Measurements from ENCODE around the gene LGALS1.
A peak's percentile ranks its signal among the peaks of the same experiment; 100 is the strongest.
"Not testable (repeated sequence)": the region's sequence is repeated elsewhere in the genome, so short reads cannot be mapped to it uniquely, and the experiment has no call there.

The LGALS1 gene

DNA sequence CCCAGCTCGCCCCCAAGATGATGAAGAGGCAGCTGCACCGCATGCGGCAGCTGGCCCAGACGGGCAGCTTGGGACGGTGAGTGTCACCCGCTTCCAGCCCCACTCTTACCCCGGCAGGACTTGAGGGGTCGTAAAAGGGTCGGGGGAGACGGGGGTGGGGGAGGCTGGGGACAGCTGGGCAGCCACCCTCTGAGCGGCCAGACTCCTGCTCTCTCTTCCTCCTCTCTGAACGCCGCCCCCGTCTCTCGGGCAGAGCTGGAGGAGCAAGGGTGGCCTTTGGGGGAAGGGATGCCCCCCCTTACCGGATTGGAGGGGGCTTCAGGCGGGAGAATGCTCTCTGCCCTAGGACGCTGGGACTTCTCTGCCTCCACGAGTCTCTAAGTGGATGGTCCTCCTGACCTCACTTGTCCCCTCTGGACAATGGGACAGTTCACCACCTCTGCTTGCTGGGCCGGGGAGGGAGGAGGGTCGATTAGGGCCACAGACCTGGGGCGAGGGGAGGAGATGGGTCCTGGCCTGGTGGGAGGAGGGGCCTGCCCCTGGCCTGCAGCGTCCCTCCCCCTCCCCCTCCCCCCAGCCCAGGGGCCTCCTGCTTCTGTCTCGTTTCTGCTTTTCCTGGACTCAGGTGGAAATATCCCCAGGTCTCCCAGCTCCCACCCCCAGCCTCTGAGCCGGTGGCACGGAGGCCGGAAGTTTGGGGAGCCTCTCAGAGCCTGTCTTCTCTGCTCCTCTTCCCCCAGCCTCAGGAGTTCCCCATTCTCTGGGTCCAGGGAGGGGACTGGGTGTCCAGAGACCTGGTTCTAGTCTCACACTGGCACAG is 35.5 kb upstream of the LGALS1 start:
- no peak for DNase-seq

DNA sequence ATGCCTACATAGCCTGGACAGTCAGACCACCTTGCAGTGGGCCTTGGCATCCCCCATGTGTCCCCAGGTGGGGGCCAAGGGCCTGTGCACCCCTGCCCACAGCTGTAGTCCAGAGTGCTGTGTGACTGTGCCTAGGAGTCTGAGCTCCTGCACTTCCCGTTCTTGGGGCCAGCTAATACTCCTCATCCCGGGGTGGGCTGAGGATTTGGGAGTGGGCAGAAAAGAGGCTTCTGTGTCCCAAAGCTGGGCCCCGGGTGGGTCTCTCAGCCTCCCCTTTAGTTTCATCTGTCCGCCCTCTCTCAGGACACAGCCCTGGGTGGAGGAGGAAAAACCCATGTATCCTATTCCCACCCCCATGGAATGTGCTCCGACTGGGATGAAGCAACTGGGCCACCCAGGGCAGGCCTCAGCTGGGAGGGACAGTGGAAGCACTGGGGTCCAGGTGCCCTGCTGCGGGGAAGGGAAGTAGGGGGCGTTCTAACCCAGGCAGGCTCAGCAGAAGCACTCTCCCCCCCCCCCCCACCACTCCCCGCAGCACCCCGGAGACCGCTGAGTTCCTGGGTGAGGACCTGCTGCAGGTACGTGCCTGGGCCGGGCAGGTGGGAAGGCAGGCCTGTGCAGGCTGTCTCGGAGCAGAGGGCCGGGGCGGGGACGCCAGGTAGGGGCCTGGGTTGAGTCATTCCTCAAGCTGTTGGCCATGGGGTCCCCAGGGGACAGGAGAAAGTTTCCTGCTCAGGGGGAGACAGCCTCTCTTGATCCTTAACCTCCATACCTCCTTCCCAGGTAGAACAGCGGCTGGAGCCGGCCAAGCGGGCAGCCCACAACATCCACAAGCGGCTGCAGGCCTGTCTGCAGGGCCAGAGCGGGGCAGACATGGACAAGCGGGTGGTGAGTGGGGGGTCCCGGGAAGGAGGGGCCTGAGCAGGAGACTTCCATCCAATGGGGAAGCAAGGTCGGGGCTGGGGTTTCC is 34.6 kb upstream of the LGALS1 start:
- no peak for DNase-seq

DNA sequence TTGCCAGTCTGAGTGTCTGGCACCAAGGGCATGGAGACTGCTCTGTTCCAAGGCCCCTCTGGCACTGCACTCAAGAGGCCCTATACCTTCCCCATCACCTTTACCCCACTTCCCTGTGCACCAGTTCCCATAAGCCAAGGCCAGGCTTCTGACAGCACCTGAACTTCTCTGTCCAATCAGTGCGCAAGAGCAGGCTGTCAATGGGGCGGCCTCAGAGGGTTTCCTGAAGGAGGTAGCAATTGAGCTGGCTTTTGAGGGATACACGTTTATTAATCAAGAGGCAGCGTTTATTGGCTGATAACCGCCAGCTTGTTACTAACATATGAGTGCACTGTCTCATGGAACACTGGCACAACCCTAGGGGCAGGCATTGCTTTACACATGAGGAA is 33.9 kb upstream of the LGALS1 start:
- no peak for DNase-seq

DNA sequence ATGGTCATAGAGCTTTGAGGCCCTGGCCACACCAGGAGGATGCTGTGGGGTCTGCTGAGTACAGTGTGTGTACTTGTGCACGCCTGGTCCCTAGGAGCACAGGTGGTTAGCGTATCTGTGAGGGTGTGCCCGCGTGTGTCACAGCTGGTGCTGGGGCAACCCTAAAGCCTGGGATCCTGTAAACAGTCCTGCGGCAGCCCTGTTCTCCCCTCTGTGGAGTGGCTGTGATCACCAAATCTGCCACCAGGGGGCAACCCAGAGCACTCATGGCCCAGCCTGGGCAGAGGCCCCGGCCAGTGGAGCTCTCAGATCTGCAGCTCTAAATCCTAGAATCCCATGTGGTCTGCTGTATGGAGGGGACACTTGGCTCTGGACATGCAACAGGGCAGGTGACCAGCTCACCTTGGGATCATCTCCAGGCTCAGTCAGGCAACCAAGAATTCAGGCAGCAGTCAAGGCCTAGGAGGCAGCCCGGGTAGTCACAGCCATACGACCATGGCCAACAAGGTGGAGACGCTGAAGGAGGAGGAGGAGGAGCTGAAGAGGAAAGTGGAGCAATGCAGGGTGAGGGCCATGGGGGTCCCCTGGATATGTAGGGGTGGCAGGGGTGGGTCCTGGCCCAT is 32.1 kb upstream of the LGALS1 start:
- DNase-seq = peak; percentile 75

DNA sequence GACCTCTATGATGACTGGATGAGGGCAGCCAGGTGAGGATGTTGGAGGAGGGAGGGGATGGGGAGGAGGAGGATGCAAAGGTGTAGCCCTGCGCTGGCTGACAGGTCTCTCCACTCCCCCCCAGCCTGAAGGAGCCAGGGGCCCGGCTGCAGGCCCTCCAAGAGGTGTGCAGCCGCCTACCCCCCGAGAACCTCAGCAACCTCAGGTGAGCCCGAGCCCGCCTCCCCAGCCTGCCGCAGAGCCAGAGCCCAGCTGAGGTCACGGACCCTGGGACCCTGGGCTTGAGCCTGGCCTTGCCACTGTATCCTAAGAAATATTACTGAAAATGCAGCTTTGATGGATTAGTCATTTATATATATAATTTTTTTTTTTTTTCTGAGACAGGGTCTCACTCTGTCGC is 28.1 kb upstream of the LGALS1 start:
- no peak for DNase-seq

DNA sequence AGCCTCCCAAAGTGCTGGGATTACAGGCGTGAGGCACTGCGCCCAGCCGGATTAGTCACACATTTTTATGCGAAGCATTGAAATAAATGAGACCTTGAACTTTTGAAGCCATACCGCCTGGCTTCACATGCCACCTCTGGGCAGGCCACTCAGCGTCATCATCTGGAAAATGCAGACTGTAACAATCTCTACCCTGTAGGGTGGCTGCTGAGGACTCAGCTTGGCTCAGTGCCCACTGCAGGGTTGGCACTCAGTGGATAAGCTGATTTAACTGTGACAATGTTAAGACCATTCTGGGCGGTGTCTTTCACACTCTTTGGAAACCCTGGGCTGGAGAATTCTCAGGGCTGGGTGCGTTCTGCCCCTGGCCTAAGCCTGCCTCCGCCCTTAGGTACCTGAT is 27.5 kb upstream of the LGALS1 start:
- DNase-seq = no peak

DNA sequence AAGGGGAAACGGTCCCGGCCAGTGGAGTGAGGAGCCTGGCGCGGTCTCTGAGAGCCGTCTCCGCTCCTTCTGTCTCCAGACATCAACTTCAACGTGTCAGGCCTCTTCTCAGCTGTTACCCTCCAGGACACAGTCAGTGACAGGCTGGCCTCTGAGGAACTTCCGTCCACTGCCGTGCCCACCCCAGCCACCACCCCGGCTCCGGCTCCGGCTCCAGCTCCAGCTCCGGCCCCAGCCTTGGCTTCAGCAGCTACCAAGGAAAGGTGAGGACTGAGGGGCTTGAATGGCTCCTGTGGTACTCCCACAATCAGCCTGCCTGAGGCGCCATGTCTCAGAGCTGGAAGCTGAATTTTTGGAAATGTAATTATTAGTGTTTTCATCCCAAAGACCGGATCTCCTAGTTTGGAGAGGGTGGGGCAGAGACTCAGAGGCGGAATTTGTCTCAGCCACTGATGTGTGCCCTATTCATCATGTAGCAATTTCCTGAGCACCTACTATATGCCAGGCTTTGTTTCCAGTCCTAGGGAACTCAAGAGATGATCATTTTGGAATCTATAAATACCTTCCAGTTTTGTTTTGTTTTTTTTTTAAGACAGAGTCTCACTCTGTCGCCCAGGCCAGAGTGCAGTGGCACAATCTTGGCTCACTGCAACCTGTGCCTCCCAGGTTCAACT is 24.8 kb upstream of the LGALS1 start:
- no peak for DNase-seq

DNA sequence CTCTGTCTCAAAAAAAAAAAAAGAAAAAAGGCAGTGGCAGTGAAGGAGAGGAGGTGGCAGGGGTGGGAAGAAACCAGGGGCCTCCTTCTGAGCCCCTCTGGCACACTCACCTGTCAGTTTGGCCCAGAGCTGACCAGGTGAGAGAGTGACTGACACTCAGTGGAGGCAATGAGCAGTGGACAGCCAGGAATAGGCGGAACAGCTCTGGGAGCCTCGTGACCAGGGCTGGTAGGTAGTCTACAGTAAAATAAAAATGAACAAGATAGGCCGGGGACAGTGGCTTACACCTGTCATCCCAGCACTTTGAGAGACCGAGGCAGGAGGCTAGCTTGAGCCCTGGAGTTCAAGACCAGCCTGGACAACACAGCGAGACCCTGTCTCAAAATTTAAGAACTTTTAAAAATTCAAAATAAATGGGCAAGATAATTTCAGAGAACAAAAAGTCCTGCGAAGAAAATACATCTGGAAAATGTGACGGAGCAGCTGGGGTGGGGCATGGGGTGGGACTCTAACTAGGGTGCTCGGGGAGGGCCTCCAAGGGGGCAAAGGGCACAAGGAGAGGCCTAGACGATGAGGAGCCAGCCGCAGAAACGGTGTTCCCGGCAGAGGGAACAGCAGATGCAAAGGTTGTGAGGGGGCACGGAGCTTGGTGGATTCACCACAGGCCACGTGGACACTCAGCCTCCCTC is 20.7 kb upstream of the LGALS1 start:
- DNase-seq = no peak

DNA sequence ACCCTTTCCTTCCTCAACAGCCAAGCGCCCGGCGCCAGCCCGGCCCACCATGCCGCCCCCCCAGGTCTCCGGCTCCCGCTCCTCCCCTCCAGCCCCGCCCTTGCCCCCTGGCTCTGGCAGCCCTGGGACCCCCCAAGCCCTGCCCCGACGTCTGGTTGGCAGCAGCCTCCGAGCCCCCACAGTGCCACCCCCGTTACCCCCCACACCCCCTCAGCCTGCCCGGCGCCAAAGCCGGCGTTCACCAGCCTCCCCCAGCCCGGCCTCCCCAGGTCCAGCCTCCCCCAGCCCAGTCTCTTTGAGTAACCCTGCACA is 20.2 kb upstream of the LGALS1 start:
- DNase-seq = no peak

DNA sequence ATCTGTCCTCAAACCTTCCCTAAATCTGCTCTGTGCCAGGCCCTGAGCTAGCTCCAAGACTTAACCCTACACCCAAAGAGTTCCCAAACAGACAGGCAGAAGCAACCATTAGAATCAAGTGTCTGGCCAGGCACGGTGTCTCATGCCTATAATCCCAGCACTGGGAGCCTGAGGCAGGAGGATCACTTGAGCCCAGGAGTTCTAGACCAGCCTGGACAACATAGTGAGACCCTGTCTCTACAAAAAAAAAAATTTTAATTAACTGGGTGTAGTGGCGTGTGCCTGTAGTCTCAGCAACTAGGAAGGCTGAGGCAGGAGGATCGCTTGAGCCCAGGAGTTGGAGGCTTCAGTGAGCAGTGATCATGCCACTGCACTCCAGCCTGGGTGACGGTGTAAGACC is 18.9 kb upstream of the LGALS1 start:
- not testable (repeated sequence) for DNase-seq

DNA sequence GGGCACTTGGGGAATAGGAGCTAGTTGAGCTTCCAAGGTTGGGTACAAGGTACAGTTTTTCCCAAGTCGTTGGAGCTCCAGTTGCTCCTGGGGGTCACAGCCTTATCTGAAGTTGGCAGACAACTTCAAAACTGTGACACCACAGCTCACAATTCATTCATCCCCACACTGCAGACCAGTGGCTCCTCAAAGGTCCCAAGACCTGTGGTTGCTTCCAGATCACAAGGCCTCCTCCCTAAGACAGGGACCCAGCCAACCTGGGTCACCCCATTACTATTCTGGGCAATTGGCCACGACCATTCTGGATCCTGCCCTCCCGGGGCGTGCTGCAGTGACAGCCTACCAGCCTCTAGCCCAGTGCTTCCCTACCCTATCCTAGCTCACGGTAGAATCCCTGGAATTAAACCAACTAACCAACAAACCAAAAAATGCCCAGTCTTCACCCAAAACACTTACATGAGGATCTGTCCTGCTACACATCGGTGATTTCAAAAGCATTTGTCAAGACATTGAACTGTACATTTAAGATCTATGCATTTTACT is 17.8 kb upstream of the LGALS1 start:
- DNase-seq = no peak

DNA sequence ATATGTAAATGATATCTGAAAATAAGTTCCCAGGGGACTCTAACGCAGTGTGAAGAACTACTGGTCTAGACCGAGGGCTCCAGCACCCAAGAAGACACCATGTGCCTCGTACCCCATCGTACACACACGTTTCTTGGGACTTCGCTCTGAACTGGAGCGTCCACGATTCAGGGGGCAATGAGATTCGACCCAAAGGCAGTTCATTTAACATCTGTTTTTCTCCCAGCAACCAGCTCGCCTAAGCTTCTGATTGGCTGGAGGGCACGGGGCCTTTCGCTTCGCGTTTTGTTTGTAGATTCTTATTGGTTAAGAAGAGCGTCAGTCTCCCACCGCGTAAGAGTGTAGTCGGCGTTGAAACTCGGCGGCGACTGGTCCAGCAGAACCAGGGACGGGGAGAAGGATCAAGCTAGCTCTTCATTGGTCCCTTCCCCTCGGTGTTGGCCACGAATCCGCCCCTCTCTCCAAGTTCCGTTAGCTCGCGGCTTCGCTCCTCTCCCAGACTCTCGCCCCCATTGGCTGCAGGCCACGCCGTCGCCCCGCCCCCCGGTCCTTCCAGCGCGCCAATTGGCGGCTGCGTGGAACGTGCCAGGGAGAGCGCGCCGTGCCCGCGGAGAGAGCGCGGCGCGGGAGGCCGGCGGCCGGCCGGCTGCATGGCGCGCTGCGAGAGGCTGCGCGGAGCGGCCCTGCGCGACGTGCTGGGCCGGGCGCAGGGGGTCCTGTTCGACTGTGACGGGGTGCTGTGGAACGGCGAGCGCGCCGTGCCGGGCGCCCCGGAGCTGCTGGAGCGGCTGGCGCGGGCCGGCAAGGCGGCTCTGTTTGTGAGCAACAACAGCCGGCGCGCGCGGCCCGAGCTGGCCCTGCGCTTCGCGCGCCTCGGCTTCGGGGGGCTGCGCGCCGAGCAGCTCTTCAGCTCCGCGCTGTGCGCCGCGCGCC is 17.0 kb upstream of the LGALS1 start, which contains the start of gene PDXP:
PDXP (plus strand) TSS at position 591 of the 933 bp plus-strand sequence; CDS start at position 651, 60 bp downstream.
- peak; percentile 99 for DNase-seq

DNA sequence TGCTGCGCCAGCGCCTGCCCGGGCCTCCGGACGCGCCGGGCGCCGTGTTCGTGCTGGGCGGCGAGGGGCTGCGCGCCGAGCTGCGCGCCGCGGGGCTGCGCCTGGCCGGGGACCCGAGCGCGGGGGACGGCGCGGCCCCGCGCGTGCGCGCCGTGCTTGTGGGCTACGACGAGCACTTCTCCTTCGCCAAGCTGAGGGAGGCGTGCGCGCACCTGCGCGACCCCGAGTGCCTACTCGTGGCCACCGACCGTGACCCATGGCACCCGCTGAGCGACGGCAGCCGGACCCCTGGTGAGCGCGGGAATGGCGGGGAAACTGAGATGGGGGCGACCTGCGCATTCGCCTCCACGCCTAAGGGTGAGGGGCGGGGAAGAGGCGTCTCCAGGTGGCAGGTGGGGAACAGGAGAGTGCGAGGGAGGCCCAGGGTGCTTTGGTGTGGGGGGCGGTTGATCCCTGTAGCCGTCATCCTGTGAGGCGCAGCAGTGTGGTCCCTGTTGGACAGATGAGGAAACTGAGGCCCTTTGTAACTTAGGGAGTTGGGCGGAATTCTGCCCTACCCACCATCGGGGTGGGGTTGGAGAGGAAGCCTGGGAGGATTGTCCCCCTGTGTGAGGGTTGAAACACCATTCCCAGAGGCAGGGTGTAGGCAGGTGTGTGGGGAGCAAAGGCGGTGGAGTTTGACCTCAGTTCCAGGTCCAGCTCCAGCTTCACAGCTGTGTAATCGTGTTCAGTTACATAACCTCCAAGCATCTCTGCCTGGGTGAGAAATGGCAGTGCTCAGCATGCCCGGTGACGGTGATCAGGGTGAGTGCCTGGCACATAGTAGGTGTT is 16.2 kb upstream of the LGALS1 start:
- DNase-seq = no peak

DNA sequence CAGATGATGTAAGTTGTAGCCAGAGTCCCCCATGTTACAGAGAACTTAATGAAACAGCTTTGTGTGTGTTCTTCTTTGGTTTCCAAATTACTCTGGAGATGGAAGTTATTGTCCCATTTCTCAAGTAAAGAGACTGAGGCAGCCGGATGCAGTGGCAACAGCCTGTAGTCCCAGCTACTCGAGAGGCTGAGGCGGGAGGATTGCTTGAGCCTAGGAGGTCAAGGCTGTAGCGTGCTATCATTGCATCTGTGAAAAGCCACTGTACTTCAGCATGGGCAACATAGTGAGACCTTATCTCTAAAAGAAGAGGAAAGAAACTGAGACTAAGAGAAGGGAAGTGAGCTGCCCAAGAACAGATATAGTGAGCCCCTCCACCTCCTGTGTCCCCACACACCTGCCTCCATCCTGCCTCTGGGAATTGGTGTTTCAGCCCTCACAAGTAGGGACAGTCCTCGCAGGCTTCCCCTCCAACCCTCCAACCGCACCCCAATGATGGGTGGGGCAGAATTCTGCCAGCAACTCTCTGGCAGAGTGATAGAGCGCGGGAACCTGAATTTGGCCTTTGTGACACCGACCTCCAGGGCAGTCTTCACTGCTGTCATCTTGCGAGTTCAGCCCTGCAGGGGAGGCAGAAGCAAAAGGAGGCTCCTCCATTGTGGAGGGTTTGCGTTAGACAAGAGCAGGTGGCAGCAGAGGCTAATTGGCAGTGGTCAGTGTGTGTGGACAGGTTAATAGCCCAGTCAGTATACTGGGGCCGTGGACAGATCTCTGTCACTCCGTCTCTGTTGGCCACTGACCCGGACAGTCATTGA is 15.3 kb upstream of the LGALS1 start:
- DNase-seq = no peak

DNA sequence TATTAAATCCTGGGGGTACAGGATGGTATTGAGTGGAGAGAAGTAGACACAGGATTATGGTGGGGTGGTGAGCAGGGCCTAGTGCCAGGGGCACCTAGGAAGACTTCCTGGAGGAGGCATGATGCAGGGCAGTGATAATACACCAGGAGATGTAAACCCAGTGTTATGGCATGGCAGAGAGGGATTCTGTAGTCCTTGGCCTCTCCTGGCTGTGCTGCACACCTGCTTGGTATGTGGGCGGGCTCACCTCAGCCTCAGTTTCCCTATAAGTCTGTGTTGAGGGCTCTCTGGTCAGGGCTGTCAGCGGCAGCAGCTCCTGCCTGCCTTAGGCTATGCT is 14.8 kb upstream of the LGALS1 start:
- DNase-seq = no peak

DNA sequence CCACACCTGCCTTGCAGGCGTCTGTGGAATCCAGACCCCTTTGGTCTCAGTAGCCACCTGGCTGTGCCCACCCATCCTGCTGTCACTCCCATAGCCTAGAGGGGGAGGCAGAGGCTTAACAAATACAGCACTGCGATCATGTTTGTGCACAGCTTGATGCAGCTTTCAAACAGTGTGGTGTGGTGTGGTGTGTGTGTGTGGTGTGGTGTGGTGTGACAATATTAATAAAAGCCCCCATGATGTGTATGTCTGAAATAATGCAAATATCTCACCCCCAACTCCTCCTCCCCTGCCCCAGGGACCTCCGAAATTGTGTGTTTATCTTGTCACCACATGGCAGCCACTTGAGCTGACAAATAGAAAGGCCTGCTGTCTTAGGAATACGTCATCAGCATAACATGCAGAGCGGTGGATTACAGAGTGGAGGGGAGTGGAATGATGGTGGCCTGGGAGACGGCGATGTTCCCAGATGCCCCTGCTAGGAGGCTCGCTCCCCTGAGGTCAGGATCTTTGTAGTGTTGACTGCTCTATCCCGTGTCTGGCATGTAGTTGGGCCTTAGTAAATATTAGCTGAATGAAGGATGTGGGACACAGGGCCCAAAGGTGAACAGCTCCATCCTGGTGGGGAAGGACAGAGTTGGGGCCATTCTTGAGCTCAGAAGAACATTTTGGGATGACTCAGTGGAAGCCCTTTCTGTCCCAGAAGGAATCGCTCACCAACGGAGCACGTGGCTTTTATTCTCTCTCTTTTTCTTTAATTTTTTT is 14.1 kb upstream of the LGALS1 start:
- DNase-seq = no peak

DNA sequence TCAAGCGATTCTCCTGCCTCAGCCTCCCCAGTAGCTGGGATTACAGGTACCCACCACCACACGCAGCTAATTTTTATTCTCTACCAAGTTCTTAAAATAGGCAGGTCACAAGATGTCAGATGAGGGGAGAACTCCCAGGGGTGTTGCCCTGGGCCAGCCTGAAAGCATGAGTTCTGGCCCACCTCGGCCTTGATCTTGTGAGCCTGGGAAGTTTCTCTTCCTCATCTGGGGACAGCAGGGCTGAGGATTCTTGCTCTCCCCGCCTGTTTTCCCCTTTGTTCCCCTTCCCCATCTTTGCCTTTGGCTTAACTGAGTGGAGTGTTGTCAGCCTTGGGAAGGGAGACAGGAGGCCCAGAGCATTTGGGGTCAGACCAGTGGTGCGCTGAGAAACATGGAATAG is 13.4 kb upstream of the LGALS1 start:
- DNase-seq = no peak

DNA sequence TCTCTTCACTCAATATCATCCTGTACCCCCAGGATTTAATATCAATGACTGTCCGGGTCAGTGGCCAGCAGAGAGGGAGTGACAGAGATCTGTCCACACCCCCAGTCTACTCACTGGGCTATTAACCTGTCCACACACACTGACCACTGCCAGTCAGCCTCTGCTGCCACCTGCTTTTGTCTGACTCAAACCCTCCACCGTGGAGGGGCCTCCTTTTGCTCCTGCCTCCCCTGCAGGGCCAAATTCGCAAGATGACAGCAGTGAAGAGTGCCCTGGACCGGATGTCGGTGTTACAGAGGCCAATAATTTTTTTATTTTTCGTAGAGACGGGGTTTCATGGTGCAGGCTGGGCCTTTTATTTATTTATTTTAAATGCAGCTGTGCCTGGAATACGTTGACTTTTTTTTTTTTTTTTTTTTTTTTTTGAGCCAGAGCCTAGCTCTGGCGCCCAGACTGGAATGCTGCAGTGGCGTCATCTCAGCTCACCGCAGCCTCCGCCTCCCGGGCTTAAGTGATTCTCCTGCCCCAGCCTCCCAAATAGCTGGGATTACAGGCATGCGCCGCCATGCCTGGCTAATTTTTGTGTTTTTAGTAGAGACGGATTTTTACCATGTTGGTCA is 11.8 kb upstream of the LGALS1 start:
- no peak for DNase-seq
